ENCODE data around the gene LSM4.

Gene LSM4

GRCh38 chr19:18278521-18279265, 44.2 kb downstream of the LSM4 start:
- Histone ChIP-seq H3K4me1 (peaks cover 15% of the 10 kb centered on the region), H3K9me3 (no peaks in the 10 kb centered on the region), H3K4me3 (peak overlapping the region; percentile 92), H3K27me3 (ENCODE audit: low read depth) (no peaks in the 10 kb centered on the region), H3K36me3 (replicated peaks) (peaks cover 14% of the 10 kb centered on the region; the same call in 1 of the 2 replicates)
- in situ Hi-C loops (cut with MboI; ENCODE audit: low sequenced_read_pairs), result loop anchor here (5.0 kb wide), 1 partner anchor 44 kb away; the partner anchor contains the start of gene LSM4
- peak in 1 of 2 experiments; percentile 44 for DNase-seq (ENCODE audit: low spot score in 2 of 2)

- Histone ChIP-seq H3K9me3 (no peaks in the 10 kb centered on the region; the same call in 1 of the 2 replicates), H3K4me3 (no peak overlapping the region), H3K4me1 (0 out of 2 replicates have a peak, but pooled peaks cover 6% of the 10 kb centered on the region), H3K27me3 (ENCODE audit: low read depth) (no peaks in the 10 kb centered on the region), H3K36me3 (replicated peaks) (peaks cover 8% of the 10 kb centered on the region; the same call in 1 of the 2 replicates)
- in situ Hi-C loops (cut with MboI; ENCODE audit: low sequenced_read_pairs), result loop anchor here (5.0 kb wide), 1 partner anchor 47 kb away; the partner anchor contains the start of gene LSM4
- no peak for DNase-seq (ENCODE audit: low spot score in 2 of 2)
These were observed 48.0 kb downstream of the LSM4 start for GRCh38 chr19:18274781-18275356.

GRCh38 chr19:18274219-18274780, 48.6 kb downstream of the LSM4 start, which contains the start of gene IQCN:
TSS of gene IQCN (minus strand) at chr19:18274452. CDS start at chr19:18269478, 4,974 bp downstream.
- 0 out of 2 replicates have a peak, but pooled peaks cover 6% of the 10 kb centered on the region for H3K4me1 ChIP-seq
- peaks cover 8% of the 10 kb centered on the region; the same call in 1 of the 2 replicates for H3K36me3 ChIP-seq (replicated peaks)
- H3K4me3 ChIP-seq, result no peak within 1 kb of the TSS
- H3K9me3 ChIP-seq, result no peaks in the 10 kb centered on the region; the same call in 1 of the 2 replicates
- H3K27me3 ChIP-seq (ENCODE audit: low read depth), result no peaks in the 10 kb centered on the region
- in situ Hi-C loops (cut with MboI; ENCODE audit: low sequenced_read_pairs), result no loop called here
- no peak for DNase-seq (ENCODE audit: low spot score in 2 of 2)

DNA sequence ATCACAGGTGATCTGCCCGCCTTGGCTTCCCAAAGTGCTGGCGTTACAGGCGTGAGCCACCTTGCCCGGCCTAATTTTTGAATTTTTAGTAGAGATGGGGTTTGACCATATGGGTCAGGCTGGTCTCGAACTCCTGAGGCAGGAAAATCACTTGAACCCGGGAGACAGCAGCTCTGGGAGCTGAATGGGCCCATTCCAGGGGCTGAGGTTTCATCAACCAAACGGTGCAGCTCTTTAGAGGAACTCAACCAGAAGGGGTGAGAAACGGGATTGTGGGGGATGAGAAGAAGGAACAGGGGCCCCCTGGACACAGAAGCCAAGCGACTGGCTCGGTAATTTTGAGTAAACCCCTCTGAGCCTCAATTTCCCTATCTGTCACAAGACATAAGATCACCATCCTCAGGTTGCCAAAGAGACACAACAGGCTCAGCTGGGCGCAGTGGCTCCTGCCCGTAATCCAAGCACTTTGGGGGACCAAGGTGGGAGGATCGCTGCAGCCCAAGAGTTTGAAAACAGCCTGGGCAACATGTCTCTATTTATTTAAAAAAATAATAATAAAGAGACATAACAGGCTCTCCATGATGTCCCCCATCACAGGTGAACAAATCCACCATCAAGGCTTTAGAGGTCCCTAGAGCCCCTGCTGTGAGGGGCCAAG, 49.2 kb downstream of the LSM4 start:
- peaks cover 2% of the 10 kb centered on the region; the same call in 1 of the 2 replicates for H3K36me3 ChIP-seq (replicated peaks)
- H3K9me3 ChIP-seq, result no peaks in the 10 kb centered on the region; the same call in 1 of the 2 replicates
- 0 out of 2 replicates have a peak, but pooled peaks cover under 1% of the 10 kb centered on the region for H3K4me1 ChIP-seq
- in situ Hi-C loops (cut with MboI; ENCODE audit: low sequenced_read_pairs), result no loop called here
- DNase-seq (ENCODE audit: low spot score in 2 of 2), result no peak
- no peak overlapping the region for H3K4me3 ChIP-seq
- no peaks in the 10 kb centered on the region for H3K27me3 ChIP-seq (ENCODE audit: low read depth)

- H3K9me3 ChIP-seq, result no peaks in the 10 kb centered on the region; the same call in 1 of the 2 replicates
- no peaks in the 10 kb centered on the region for H3K4me1 ChIP-seq
- H3K27me3 ChIP-seq (ENCODE audit: low read depth), result no peaks in the 10 kb centered on the region
- H3K36me3 ChIP-seq (replicated peaks), result no peaks in the 10 kb centered on the region
- DNase-seq (ENCODE audit: low spot score in 2 of 2), result no peak
- H3K4me3 ChIP-seq, result no peak overlapping the region
- in situ Hi-C loops (cut with MboI; ENCODE audit: low sequenced_read_pairs), result no loop called here
These were observed 51.4 kb downstream of the LSM4 start for GRCh38 chr19:18271433-18271841.

DNA sequence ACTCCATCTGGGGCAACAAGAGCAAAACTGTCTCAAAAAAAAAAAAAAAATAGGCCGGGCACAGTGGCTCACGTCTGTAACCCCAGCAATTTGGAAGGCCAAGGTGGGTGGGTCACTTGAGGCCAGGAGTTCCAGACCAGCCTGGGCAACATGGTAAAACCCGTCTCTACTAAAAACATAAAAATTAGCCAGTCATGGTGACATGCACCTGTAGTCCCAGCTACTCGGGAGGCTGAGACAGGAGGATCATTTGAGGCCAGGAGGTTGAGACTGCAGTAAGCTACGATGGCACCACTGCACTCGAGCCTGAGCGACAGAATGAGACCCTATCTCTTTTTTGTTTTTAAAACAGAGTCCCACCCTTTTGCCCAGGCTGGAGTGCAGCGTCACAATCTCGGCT, 52.5 kb downstream of the LSM4 start:
- Histone ChIP-seq H3K36me3 (replicated peaks) (no peaks in the 10 kb centered on the region), H3K4me3 (no peak overlapping the region), H3K4me1 (no peaks in the 10 kb centered on the region), H3K27me3 (ENCODE audit: low read depth) (no peaks in the 10 kb centered on the region), H3K9me3 (no peaks in the 10 kb centered on the region; the same call in 1 of the 2 replicates)
- in situ Hi-C loops (cut with MboI; ENCODE audit: low sequenced_read_pairs), result no loop called here
- no peak for DNase-seq (ENCODE audit: low spot score in 2 of 2)

DNA sequence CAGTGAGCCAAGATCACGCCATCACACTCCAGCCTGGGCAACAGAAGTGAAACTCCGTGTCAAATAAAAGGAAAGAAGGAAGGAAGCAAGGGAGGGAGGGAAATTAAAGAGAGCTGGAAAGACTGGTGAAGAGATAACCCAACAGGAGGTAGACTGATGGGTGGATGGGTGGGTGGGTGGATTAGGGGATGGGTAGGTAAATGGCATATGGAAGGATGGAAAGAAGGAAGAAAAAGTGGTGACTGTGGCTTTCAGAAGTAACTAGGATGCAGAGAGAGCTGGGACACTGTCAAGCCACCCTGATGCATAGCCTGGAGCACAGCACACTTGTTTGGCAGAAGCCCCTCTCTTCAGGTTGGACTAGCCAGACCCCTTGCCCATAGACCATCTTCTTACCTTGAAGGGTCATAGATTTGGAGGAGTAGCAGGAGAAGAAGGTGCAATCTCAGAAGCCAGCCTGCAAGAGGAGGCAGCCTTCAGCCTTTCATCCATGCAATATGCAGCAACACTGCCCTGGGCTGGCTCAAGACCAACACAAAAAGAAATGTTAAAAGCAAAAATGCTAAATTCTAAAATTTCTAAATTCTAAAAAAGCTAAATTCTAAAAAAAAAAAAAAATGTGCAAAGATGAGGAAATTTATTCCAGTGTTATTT, 53.7 kb downstream of the LSM4 start:
- H3K9me3 ChIP-seq, result no peaks in the 10 kb centered on the region; the same call in 1 of the 2 replicates
- DNase-seq (ENCODE audit: low spot score in 2 of 2), result no peak
- no peak overlapping the region for H3K4me3 ChIP-seq
- no peaks in the 10 kb centered on the region for H3K36me3 ChIP-seq (replicated peaks)
- no peaks in the 10 kb centered on the region for H3K4me1 ChIP-seq
- H3K27me3 ChIP-seq (ENCODE audit: low read depth), result no peaks in the 10 kb centered on the region
- in situ Hi-C loops (cut with MboI; ENCODE audit: low sequenced_read_pairs), result no loop called here

DNA sequence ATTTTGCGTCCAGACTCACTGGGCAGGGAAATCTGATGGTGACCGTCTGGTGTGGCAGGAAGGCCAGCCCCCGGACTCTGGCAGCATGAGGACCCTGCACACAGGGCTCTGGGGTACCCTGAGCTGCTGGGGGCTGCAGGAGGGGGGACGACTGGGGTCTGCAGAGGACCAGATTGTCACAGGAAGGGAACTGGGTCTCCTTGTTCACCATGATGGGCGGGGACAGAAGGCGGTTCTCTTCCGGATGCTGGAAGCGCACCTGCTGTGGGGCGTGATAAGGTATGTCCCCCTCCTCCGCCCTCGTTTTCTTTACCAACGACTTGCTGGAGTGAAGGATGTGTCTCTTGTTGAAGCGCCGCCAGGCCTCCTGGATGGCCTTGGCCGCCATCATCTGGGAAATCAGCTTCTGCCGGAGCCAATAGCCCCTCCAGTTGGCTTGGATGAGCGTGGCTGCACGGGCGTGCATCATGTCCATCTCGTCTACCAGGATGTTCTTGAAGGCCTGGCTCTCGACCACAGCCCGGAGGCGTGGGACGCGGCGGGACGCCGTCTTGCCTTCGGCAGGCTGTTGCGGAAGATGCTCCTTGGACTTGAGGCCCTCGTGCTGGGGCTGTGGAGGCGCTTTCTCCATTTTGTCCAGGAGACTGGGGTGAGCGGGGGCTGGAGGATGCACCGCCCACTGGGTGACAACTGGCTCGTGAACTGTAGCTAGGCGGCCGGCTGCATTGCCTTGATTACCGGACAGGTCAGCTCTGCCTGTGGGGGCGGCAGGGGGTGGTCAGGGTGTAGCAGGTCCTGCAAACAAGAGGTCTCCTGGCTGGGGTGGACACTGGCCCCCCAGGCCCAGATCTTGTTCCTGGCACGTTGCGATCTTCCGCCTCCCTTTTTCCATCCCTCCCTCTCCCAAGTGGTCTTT, 55.8 kb downstream of the LSM4 start:
- no peak overlapping the region for H3K4me3 ChIP-seq
- no peaks in the 10 kb centered on the region for H3K36me3 ChIP-seq (replicated peaks)
- no peaks in the 10 kb centered on the region for H3K9me3 ChIP-seq
- no peaks in the 10 kb centered on the region for H3K27me3 ChIP-seq (ENCODE audit: low read depth)
- in situ Hi-C loops (cut with MboI; ENCODE audit: low sequenced_read_pairs), result no loop called here
- no peaks in the 10 kb centered on the region for H3K4me1 ChIP-seq
- DNase-seq (ENCODE audit: low spot score in 2 of 2), result no peak

DNA sequence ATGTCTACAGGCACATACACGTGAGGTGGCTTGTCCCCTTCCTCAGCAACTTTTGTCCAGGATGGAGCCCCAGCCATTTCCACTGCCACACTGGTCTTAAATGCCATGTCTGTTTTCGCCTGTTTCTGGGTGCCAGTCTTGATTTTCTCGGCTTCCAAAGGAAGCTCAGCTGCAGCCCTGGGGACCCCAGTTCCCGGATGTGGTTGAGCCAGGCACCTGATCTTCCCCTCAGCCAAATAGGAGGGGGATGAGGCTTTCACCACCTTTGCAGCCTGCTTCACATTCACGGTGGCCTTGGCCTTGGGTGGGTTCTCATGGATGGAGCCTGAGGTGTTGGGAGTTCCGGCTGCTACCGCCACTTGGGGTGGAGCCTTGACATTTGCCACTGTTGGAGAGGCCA, 57.3 kb downstream of the LSM4 start:
- H3K4me3 ChIP-seq, result no peak overlapping the region
- in situ Hi-C loops (cut with MboI; ENCODE audit: low sequenced_read_pairs), result no loop called here
- no peaks in the 10 kb centered on the region for H3K9me3 ChIP-seq
- no peaks in the 10 kb centered on the region for H3K4me1 ChIP-seq
- H3K27me3 ChIP-seq (ENCODE audit: low read depth), result no peaks in the 10 kb centered on the region
- H3K36me3 ChIP-seq (replicated peaks), result no peaks in the 10 kb centered on the region
- DNase-seq (ENCODE audit: low spot score in 2 of 2), result no peak

- H3K27me3 ChIP-seq (ENCODE audit: low read depth), result no peaks in the 10 kb centered on the region
- no peaks in the 10 kb centered on the region for H3K4me1 ChIP-seq
- no peak overlapping the region for H3K4me3 ChIP-seq
- H3K9me3 ChIP-seq, result no peaks in the 10 kb centered on the region
- no peaks in the 10 kb centered on the region for H3K36me3 ChIP-seq (replicated peaks)
- in situ Hi-C loops (cut with MboI; ENCODE audit: low sequenced_read_pairs), result no loop called here
- no peak for DNase-seq (ENCODE audit: low spot score in 2 of 2)
These were observed 57.8 kb downstream of the LSM4 start for GRCh38 chr19:18264971-18265540.

DNA sequence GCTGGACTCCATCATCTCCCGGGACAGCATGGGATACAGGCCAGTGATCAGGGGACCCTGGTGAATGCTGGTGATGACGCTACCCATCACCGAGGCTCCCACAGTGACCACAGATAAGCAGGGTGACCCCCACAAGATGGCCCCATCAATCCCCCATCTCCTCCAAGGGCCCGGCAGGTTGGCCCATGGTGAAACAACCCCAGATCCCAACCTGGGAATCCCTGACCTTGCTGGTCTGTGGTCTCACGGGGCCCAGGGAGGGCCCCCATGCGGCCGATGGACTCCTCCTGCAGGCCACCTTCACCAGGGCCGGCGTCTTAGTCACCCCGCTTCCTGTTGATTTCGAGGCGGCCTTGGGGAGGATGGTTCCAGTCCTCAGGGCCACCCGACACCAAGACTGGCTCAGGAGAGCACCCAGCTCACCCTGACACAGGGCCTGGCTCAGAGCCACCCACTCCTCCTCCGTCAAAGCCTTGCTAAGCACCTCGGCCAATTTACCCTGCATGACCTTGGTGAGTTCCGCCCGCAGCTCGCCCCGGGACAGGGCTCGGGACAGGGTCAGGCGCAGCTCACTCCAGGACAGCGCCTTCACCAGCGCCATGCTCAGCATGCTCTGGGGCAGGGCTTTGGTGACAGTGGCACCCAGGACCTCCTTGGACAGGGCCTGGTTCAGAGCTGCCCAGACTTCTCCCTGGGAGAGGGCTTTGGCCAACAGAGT, 58.6 kb downstream of the LSM4 start:
- no peak for DNase-seq (ENCODE audit: low spot score in 2 of 2)
- no peaks in the 10 kb centered on the region for H3K9me3 ChIP-seq
- H3K36me3 ChIP-seq (replicated peaks), result no peaks in the 10 kb centered on the region
- H3K27me3 ChIP-seq (ENCODE audit: low read depth), result no peaks in the 10 kb centered on the region
- in situ Hi-C loops (cut with MboI; ENCODE audit: low sequenced_read_pairs), result no loop called here
- H3K4me1 ChIP-seq, result no peaks in the 10 kb centered on the region
- no peak overlapping the region for H3K4me3 ChIP-seq
